GM21423 (cell line): Measurements from ENCODE around the gene LIFR.

ENCODE experiments used
- ATAC-seq: cut with Tn5 transposase; IDR thresholded peaks from one replicate; pipeline ENCODE4 v1.9.1; 2021; ENCODE audit warnings: mild to moderate bottlenecking, moderate library complexity; ENCODE audit not compliant: unreplicated experiment

Gene LIFR

GRCh38 chr5:38468202-38468673 is 88.2 kb downstream of the LIFR start:
- no peak for ATAC-seq

- ATAC-seq: no peak
These were observed 88.9 kb downstream of the LIFR start for GRCh38 chr5:38467353-38468040.

GRCh38 chr5:38466424-38467189 is 89.8 kb downstream of the LIFR start:
- ATAC-seq: no peak

GRCh38 chr5:38465702-38466423 is 90.6 kb downstream of the LIFR start:
- ATAC-seq: no peak

GRCh38 chr5:38465061-38465460 is 91.4 kb downstream of the LIFR start:
- ATAC-seq: no peak

GRCh38 chr5:38463634-38464521 is 92.6 kb downstream of the LIFR start:
- no peak for ATAC-seq

GRCh38 chr5:38462976-38463633 is 93.3 kb downstream of the LIFR start:
- ATAC-seq: no peak

- no peak for ATAC-seq
These were observed 98.3 kb downstream of the LIFR start for GRCh38 chr5:38458174-38458573.

GRCh38 chr5:38456657-38457399 is 99.6 kb downstream of the LIFR start:
- no peak for ATAC-seq

GRCh38 chr5:38455796-38456330 is 100.6 kb downstream of the LIFR start:
- ATAC-seq: peak; percentile 54

- ATAC-seq: peak; percentile 7
These were observed 102.5 kb downstream of the LIFR start for GRCh38 chr5:38453921-38454320.

GRCh38 chr5:38453506-38453905 is 102.9 kb downstream of the LIFR start:
- peak; percentile 96 for ATAC-seq

GRCh38 chr5:38452201-38452600 is 104.2 kb downstream of the LIFR start:
- ATAC-seq: no peak

GRCh38 chr5:38451074-38451725 is 105.2 kb downstream of the LIFR start:
- no peak for ATAC-seq

- ATAC-seq: no peak
These were observed 105.8 kb downstream of the LIFR start for GRCh38 chr5:38450627-38451026.

GRCh38 chr5:38448568-38449350 is 107.7 kb downstream of the LIFR start:
- ATAC-seq: no peak

GRCh38 chr5:38447786-38448185 is 108.7 kb downstream of the LIFR start:
- ATAC-seq: no peak

- no peak for ATAC-seq
These were observed 109.4 kb downstream of the LIFR start for GRCh38 chr5:38447056-38447455.
